Measurements from ENCODE around the gene AK6. TPM values are rescaled to one million over a fixed set of nuclear protein-coding genes. Genes with fewer than 3 reads are reported as not detected.

The AK6 gene
- total and polyA plus RNA-seq, 10 of the 15 experiments (the other 5 are each of a cell fraction or from before 2014, with no cell fraction given), result 45.2 to 446 (median 86.6) TPM

DNA sequence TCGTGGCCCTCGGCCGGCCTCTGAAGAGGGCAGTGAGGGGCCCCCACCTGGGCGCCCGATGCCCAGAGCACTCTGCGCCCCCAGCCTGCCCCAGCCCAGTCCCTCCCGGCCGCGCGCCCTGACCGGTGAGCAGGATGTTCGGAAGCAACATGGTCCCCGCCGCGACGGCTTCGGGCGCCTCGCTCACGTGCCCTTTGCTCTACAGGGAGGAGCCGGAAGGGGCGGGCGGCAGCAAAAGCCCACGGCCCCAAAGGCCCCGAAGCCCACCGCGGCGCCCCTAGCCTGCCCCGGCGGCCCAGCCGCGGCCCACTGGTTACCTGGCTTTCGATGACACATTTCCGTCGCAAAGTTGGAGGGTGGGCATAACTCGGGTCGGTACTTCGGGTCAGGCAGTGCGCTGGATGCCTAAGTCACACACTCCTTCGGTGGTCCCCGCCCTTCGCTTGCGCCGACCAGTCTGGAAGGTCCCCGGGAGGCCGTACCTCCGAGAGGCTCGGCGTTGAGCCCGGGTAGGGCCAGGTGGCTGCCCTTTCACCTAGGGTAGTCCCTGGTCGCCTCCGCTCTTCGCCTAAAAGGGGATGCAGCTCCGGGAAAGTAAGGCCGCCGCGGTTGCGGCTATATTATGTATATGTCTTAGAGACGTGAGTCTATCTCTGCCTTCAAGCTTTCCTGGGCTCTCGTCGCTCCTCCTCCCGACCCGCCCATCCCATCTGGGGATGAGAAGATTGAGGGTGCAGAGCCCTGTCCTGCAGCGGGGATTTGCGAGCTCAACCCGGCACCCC lies at the start of gene AK6, which contains the start of the genes RAD17 and TAF9 (continued):
- no peak for TF ChIP-seq E2F8 (IDR thresholded peaks at IDR 0.05; ENCODE audit: low read depth, partially characterized antibody)
- 0 out of 2 replicates have a peak, but pooled peaks have one; percentile 30 for TF ChIP-seq MLLT1 (IDR thresholded peaks at IDR 0.05)
- TF ChIP-seq BACH1 (IDR thresholded peaks at IDR 0.05; ENCODE audit: borderline replicate concordance), result peak; percentile 77
- TF ChIP-seq ETV6 (conservative IDR thresholded peaks at IDR 0.05 in 1 of 2, IDR thresholded peaks at IDR 0.05 in 1 of 2; ENCODE audit: borderline replicate concordance in 1 of 2, low read depth in 1 of 2), result no peak
- TF ChIP-seq, protein P1, sequence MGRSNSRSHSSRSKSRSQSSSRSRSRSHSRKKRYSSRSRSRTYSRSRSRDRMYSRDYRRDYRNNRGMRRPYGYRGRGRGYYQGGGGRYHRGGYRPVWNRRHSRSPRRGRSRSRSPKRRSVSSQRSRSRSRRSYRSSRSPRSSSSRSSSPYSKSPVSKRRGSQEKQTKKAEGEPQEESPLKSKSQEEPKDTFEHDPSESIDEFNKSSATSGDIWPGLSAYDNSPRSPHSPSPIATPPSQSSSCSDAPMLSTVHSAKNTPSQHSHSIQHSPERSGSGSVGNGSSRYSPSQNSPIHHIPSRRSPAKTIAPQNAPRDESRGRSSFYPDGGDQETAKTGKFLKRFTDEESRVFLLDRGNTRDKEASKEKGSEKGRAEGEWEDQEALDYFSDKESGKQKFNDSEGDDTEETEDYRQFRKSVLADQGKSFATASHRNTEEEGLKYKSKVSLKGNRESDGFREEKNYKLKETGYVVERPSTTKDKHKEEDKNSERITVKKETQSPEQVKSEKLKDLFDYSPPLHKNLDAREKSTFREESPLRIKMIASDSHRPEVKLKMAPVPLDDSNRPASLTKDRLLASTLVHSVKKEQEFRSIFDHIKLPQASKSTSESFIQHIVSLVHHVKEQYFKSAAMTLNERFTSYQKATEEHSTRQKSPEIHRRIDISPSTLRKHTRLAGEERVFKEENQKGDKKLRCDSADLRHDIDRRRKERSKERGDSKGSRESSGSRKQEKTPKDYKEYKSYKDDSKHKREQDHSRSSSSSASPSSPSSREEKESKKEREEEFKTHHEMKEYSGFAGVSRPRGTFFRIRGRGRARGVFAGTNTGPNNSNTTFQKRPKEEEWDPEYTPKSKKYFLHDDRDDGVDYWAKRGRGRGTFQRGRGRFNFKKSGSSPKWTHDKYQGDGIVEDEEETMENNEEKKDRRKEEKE (IDR thresholded peaks at IDR 0.05), result no peak
- peak; percentile 87; the same call in 2 of the 3 replicates for TF ChIP-seq POU2F2 (IDR thresholded peaks at IDR 0.05; ENCODE audit: borderline replicate concordance, low read depth, low read length)
- TF ChIP-seq, protein P2, sequence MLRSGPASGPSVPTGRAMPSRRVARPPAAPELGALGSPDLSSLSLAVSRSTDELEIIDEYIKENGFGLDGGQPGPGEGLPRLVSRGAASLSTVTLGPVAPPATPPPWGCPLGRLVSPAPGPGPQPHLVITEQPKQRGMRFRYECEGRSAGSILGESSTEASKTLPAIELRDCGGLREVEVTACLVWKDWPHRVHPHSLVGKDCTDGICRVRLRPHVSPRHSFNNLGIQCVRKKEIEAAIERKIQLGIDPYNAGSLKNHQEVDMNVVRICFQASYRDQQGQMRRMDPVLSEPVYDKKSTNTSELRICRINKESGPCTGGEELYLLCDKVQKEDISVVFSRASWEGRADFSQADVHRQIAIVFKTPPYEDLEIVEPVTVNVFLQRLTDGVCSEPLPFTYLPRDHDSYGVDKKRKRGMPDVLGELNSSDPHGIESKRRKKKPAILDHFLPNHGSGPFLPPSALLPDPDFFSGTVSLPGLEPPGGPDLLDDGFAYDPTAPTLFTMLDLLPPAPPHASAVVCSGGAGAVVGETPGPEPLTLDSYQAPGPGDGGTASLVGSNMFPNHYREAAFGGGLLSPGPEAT (IDR thresholded peaks at IDR 0.05; ENCODE audit: low read depth), result peak; percentile 97
- no peak for TF ChIP-seq CBX5 (IDR thresholded peaks at IDR 0.05; ENCODE audit: low read depth)
- TF ChIP-seq FOS (IDR thresholded peaks at IDR 0.05; ENCODE audit: borderline replicate concordance, extremely low read depth, insufficient read length), result no peak
- TF ChIP-seq ZBED1 (IDR thresholded peaks at IDR 0.05; ENCODE audit: borderline replicate concordance), result no peak
- TF ChIP-seq SREBF1 (IDR thresholded peaks at IDR 0.05; ENCODE audit: low read length), result no peak
- TF ChIP-seq ZNF217 (IDR thresholded peaks at IDR 0.05), result no peak
- TF ChIP-seq ZNF622 (IDR thresholded peaks at IDR 0.05), result no peak
- no peak for TF ChIP-seq FOXM1 (IDR thresholded peaks at IDR 0.05; ENCODE audit: low read depth, low read length)
- peak; percentile 76; the same call in 1 of the 2 replicates for TF ChIP-seq TAF1 (IDR thresholded peaks at IDR 0.05; ENCODE audit: borderline replicate concordance, low read depth, low read length)
- TF ChIP-seq ZZZ3 (IDR thresholded peaks at IDR 0.05; ENCODE audit: control insufficient read depth, insufficient read length, low read depth), result no peak

Measured in GM12878 (cell line).